SK-N-SH treated with all-trans-retinoic acid at 6 μM for 48 hours (cell line): ENCODE measurements around the gene VAPA.

Experiments used
- ATAC-seq: fragments of 200-7000 bp; cut with Tn5 transposase; 3 replicates; pipeline ENCODE4 v1.9.1; 2020; ENCODE audit warnings: mild to moderate bottlenecking, moderate library complexity
- ARNTL ChIP-seq: fragments of 450-650 bp; formaldehyde crosslinking; IDR thresholded peaks from 2 replicates; pipeline ENCODE4 v1.5.0; 2020; ENCODE audit warnings: low read depth, mild to moderate bottlenecking, moderate library complexity, borderline replicate concordance
- CREB5 ChIP-seq: fragments of 250-450 bp; sonication (Bioruptor Pico); IDR thresholded peaks from 2 replicates; pipeline ENCODE4 v1.5.1; 2020; ENCODE audit warnings: low read depth, mild to moderate bottlenecking, moderate library complexity
- CSDC2 ChIP-seq: fragments of 250-450 bp; sonication (Bioruptor Pico); IDR thresholded peaks from 2 replicates; pipeline ENCODE4 v1.5.0; 2020; ENCODE audit warnings: mild to moderate bottlenecking, moderate library complexity
- CSRNP3 ChIP-seq: fragments of 250-450 bp; sonication (Bioruptor Pico); IDR thresholded peaks from 2 replicates; pipeline ENCODE4 v1.5.1; 2021; ENCODE audit warnings: mild to moderate bottlenecking, moderate library complexity
- ESRRG ChIP-seq: fragments of 250-450 bp; sonication (Bioruptor Pico); IDR thresholded peaks from 2 replicates; pipeline ENCODE4 v1.6.1; 2021; ENCODE audit warnings: mild to moderate bottlenecking
- GLIS3 ChIP-seq: fragments of 250-450 bp; sonication (Bioruptor Pico); IDR thresholded peaks from 2 replicates; pipeline ENCODE4 v1.5.0; 2020; ENCODE audit warnings: mild to moderate bottlenecking, moderate library complexity
- ISL1 ChIP-seq: fragments of 250-450 bp; sonication (Bioruptor Pico); IDR thresholded peaks from 2 replicates; pipeline ENCODE4 v2.1.2; 2022; ENCODE audit warnings: mild to moderate bottlenecking, moderate library complexity
- PATZ1 ChIP-seq: fragments of 250-450 bp; sonication (Bioruptor Pico); IDR thresholded peaks from 2 replicates; pipeline ENCODE4 v1.8.0; 2020; ENCODE audit warnings: mild to moderate bottlenecking, moderate library complexity, borderline replicate concordance
- PPARA ChIP-seq: fragments of 250-450 bp; sonication (Bioruptor Pico); IDR thresholded peaks from 2 replicates; pipeline ENCODE4 v1.5.0; 2020; ENCODE audit warnings: mild to moderate bottlenecking, borderline replicate concordance
- RARB ChIP-seq: fragments of 250-450 bp; sonication (Bioruptor Pico); IDR thresholded peaks from 2 replicates; pipeline ENCODE4 v1.8.0; 2021; ENCODE audit warnings: mild to moderate bottlenecking, moderate library complexity
- TCF4 ChIP-seq: fragments of 250-450 bp; sonication (Bioruptor Pico); IDR thresholded peaks from 2 replicates; pipeline ENCODE4 v1.8.0; 2021; ENCODE audit warnings: mild to moderate bottlenecking, moderate library complexity, borderline replicate concordance
- TOX ChIP-seq: fragments of 250-450 bp; sonication (Bioruptor Pico); IDR thresholded peaks from 2 replicates; pipeline ENCODE4 v1.8.0; 2021; ENCODE audit warnings: mild to moderate bottlenecking, moderate library complexity, borderline replicate concordance
- TSHZ2 ChIP-seq: fragments of 250-450 bp; sonication (Bioruptor Pico); IDR thresholded peaks from 2 replicates; pipeline ENCODE4 v1.5.0; 2020; ENCODE audit warnings: mild to moderate bottlenecking, moderate library complexity
- ZC3H10 ChIP-seq: fragments of 250-450 bp; sonication (Bioruptor Pico); IDR thresholded peaks from 2 replicates; pipeline ENCODE4 v1.5.1; 2021; ENCODE audit warnings: mild to moderate bottlenecking, moderate library complexity
- ZFP3 ChIP-seq: fragments of 250-450 bp; sonication (Bioruptor Pico); IDR thresholded peaks from 2 replicates; pipeline ENCODE4 v1.5.0; 2020; ENCODE audit warnings: mild to moderate bottlenecking, moderate library complexity
- ZFP30 ChIP-seq: fragments of 450-650 bp; formaldehyde crosslinking; IDR thresholded peaks from 2 replicates; pipeline ENCODE4 v1.5.0; 2022; ENCODE audit warnings: mild to moderate bottlenecking, moderate library complexity
- ZNF70 ChIP-seq: fragments of 450-650 bp; formaldehyde crosslinking; IDR thresholded peaks from 2 replicates; pipeline ENCODE4 v1.5.0; 2020; ENCODE audit warnings: mild to moderate bottlenecking, moderate library complexity
- ZNF8 ChIP-seq: fragments of 450-650 bp; formaldehyde crosslinking; IDR thresholded peaks from 2 replicates; pipeline ENCODE4 v1.5.0; 2020; ENCODE audit warnings: mild to moderate bottlenecking, moderate library complexity
- TF ChIP-seq, protein P1 (sequence below): fragments of 250-450 bp; sonication (Bioruptor Pico); IDR thresholded peaks from 2 replicates; pipeline ENCODE4 v1.8.0; 2021; ENCODE audit warnings: low read depth, mild to moderate bottlenecking, moderate library complexity, borderline replicate concordance

VAPA gene

DNA sequence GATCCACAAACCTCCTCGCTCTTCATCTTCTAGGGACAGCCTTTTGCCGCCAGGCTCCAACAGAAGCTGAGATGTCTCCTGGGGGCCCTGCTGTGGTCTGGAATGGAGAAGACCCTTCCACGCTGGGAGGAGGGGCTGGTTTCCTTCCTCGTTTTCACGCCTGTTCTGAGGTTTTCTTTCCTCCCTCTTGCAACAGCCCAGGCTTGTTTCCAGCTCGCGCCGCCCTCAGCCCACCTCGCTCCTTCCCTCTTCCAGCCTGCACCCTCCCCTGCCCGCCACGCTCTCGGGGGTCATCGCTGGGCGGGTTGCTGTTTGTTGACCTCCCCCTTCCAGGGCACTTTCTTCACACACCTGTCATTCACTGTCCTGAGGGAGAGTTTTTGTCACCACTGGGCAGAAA, 55.4 kb downstream of the VAPA start:
- ATAC-seq, result no peak
- TF ChIP-seq CSDC2 (no peak), PATZ1 (CRISPR knock-in tag) (no peak), TOX (CRISPR knock-in tag) (no peak), ARNTL (CRISPR knock-in tag) (no peak), GLIS3 (CRISPR knock-in tag) (no peak), ZC3H10 (CRISPR knock-in tag) (no peak), RARB (no peak), ESRRG (CRISPR knock-in tag) (no peak), TCF4 (CRISPR knock-in tag) (no peak), ZFP30 (no peak), CSRNP3 (CRISPR knock-in tag) (no peak), ISL1 (no peak), PPARA (no peak)
- TF ChIP-seq, protein P1, sequence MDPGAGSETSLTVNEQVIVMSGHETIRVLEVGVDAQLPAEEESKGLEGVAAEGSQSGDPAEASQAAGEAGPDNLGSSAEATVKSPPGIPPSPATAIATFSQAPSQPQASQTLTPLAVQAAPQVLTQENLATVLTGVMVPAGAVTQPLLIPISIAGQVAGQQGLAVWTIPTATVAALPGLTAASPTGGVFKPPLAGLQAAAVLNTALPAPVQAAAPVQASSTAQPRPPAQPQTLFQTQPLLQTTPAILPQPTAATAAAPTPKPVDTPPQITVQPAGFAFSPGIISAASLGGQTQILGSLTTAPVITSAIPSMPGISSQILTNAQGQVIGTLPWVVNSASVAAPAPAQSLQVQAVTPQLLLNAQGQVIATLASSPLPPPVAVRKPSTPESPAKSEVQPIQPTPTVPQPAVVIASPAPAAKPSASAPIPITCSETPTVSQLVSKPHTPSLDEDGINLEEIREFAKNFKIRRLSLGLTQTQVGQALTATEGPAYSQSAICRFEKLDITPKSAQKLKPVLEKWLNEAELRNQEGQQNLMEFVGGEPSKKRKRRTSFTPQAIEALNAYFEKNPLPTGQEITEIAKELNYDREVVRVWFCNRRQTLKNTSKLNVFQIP (CRISPR knock-in tag), result no peak

DNA sequence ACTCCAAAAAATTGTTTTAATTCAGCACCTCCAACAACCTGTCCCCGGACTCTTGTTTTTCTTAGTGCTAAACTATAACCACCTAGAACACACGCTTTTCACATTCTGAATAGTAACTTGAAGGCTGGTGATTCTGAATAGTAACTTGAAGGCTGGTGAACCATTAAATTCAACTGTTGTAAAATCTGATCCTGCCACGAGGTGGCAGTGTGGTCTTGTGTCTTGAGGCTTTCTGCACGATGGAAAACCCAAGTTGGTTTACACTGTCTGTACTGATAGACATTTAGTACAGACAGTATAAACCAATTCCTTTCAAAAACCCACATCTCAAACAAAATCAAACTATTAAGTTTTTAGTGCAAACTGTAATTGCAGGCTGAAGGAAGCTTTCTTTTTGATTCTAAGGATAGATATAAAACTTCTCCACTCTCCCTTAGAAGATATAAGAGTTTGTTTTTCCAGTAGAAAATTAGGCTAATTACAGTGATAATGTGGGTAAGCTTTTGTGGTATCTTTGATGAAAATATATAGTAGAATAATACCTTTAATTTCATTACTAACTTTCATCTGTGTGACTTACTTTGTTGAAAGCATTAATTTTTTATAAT, 57.6 kb downstream of the VAPA start:
- no peak for TF ChIP-seq ZNF70 (CRISPR knock-in tag)
- no peak for TF ChIP-seq TSHZ2 (CRISPR knock-in tag)
- peak; percentile 92 for ATAC-seq

GRCh38 chr18:9973470-9973869, 59.7 kb downstream of the VAPA start:
- TF ChIP-seq TOX (CRISPR knock-in tag) (no peak), PPARA (no peak), RARB (no peak), TSHZ2 (CRISPR knock-in tag) (no peak), ARNTL (CRISPR knock-in tag) (no peak), ZFP3 (no peak), CREB5 (CRISPR knock-in tag) (no peak), CSDC2 (no peak), ESRRG (CRISPR knock-in tag) (no peak), ZNF8 (CRISPR knock-in tag) (no peak), ISL1 (no peak)
- TF ChIP-seq, protein P1 (CRISPR knock-in tag), result no peak
- no peak for ATAC-seq
